Esophagus squamous epithelium (tissue), 5 donors: ENCODE measurements around the gene ATF5. TPM values are rescaled to one million over a fixed set of nuclear protein-coding genes. Genes with fewer than 3 reads are reported as not detected.
"Not testable (repeated sequence)": the region's sequence is repeated elsewhere in the genome, so short reads cannot be mapped to it uniquely, and the experiment has no call there.

Experiments
- DNase-seq: peaks from one replicate; lab custom pipeline; 2025; lab: John Stamatoyannopoulos, UW
- H3K27ac ChIP-seq, 4 donors: fragments of 200-600 bp; sonication (generic); one replicate each; pipeline ENCODE4 v1.5.1; 2016 to 2019; ENCODE audit warnings: mild to moderate bottlenecking in 1 of 4
- H3K27me3 ChIP-seq, 4 donors: fragments of 200-600 bp; sonication (generic); 1 replicate in 3 of 4; 2 replicates in 1 of 4; pipeline versions ENCODE4 v1.5.1 to v1.6.0; 2017 to 2021; ENCODE audit warnings: antibody characterized with exemption in 1 of 4
- H3K36me3 ChIP-seq, 3 donors: fragments of 200-600 bp; sonication (generic); one replicate each; pipeline ENCODE4 v1.5.1; 2016 to 2019
- H3K4me1 ChIP-seq, 3 donors: fragments of 200-600 bp; sonication (generic); one replicate each; pipeline ENCODE4 v1.5.1; 2017 to 2019
- H3K4me3 ChIP-seq, 4 donors: fragments of 200-600 bp; sonication (generic); 1 replicate in 3 of 4; 2 replicates in 1 of 4; pipeline ENCODE4 v1.5.1; 2016 to 2019; ENCODE audit warnings: mild to moderate bottlenecking in 2 of 4, moderate library complexity in 1 of 4
- H3K9me3 ChIP-seq, 3 donors: fragments of 200-600 bp; sonication (generic); one replicate each; pipeline ENCODE4 v1.5.1; 2016 to 2019
- POLR2A ChIP-seq, 4 donors: fragments of 450-650 bp; IDR thresholded peaks; one replicate each; pipeline ENCODE4 v1.6.1; 2017; ENCODE audit warnings: antibody characterized with exemption in 4 of 4, mild to moderate bottlenecking in 4 of 4, moderate library complexity in 3 of 4
- WGBS, 2 donors: methylation state at CpG; one replicate each; pipeline ENCODE4 v1.1.5; 2018; 5-methylcytosine and 5-hydroxymethylcytosine counted together
- intact Hi-C: fragments of 100-400 bp; cut with DNase I; formaldehyde crosslinking; loops from one replicate; pipeline ENCODE4 v1.15.0; 2022
- total RNA-seq, 4 donors: library from RNA; depleted of rRNA; stranded (reverse); fragments of >200 nt; gene quantifications; one replicate each; pipeline ENCODE4 v1.1.0, GENCODE V29; 2016
- TF ChIP-seq, protein P1 (sequence below), 6 experiments: fragments of 450-650 bp in 4 of 6; fragments of 200-600 bp in 2 of 6; sonication (generic) in 2 of 6; IDR thresholded peaks; one replicate each; pipeline ENCODE4 v1.5.1; 2016 to 2019; ENCODE audit warnings: antibody characterized with exemption in 6 of 6, mild to moderate bottlenecking in 4 of 6, moderate library complexity in 4 of 6
- donor health status: DM: yes; HTN: yes; CAD: no.

The ATF5 gene
- total RNA-seq, 4 donors from 2014 or later = 3.3 to 9.7 (median 8.2) TPM

DNA sequence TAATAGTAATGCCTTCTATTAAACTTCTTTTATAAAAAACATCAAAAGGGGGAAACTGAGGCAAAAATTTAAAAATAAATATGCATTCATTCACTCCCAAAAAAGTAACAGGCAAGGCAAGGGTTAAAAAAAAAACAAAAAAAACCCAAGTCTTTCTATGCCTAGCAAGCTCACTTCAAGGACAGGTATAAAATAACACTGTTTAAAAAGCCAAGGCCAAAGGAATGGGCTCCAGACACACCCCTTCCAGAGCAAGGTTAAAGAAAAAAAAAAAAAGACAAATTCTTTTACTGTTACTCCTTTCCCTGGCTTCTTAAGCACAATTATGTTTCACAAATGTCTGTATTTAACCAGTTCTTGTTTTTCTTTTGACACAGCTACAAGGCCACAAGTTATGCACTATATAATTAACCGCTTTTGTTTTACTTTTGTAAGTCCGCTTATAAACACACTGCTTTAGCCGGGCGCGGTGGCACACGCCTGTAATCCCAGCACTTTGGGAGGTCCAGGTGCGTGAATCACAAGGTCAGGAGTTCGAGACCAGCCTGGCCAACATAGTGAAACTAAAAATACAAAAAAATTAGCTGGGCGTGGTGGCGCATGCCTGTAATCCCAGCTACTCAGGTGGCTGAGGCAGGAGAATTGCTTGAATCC, 28.4 kb downstream of the ATF5 start:
- Histone ChIP-seq H3K4me1 (peaks cover 10 to 40% (median 10%) of the 10 kb centered on the region in 3 donors), H3K27ac (no peak overlapping the region), H3K4me3 (no peak overlapping the region), H3K36me3 (no peaks in the 10 kb centered on the region), H3K9me3 (no peaks in the 10 kb centered on the region), H3K27me3 (peaks cover 0 to 41% (median 0%) of the 10 kb centered on the region in 4 donors)
- WGBS, 2 donors = 37 to 52% methylated on average over 10 of the region's 10 CpGs
- intact Hi-C loops = no loop called here
- DNase-seq = no peak
- no peak for TF ChIP-seq POLR2A (IDR thresholded peaks at IDR 0.05)
- TF ChIP-seq, protein P1, sequence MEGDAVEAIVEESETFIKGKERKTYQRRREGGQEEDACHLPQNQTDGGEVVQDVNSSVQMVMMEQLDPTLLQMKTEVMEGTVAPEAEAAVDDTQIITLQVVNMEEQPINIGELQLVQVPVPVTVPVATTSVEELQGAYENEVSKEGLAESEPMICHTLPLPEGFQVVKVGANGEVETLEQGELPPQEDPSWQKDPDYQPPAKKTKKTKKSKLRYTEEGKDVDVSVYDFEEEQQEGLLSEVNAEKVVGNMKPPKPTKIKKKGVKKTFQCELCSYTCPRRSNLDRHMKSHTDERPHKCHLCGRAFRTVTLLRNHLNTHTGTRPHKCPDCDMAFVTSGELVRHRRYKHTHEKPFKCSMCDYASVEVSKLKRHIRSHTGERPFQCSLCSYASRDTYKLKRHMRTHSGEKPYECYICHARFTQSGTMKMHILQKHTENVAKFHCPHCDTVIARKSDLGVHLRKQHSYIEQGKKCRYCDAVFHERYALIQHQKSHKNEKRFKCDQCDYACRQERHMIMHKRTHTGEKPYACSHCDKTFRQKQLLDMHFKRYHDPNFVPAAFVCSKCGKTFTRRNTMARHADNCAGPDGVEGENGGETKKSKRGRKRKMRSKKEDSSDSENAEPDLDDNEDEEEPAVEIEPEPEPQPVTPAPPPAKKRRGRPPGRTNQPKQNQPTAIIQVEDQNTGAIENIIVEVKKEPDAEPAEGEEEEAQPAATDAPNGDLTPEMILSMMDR (IDR thresholded peaks at IDR 0.05) = no peak

DNA sequence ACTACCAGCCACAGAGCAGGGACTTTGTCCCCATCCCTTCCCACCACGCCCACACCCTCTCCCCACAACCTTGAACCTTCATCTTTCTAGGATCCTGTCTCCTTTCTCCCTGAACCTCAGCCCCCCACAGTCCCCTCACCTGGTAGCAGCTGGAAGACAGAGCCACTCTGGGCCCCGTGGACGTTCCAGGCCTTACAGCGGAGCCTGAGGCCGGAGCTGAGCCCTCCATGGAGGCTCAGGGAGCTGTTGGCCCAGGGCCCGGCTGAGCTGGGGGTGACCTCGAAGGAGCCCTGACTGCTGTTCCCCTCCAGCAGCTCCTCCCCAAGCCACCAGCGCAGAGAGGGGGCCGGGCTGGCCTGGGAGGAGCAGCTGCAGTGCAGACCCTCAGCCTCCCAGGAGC, 29.1 kb downstream of the ATF5 start:
- Histone ChIP-seq H3K4me1 (peaks cover 10 to 39% (median 10%) of the 10 kb centered on the region in 3 donors), H3K27me3 (peaks cover 0 to 34% (median 0%) of the 10 kb centered on the region in 4 donors)
- intact Hi-C loops, H3K9me3 ChIP-seq, H3K27ac ChIP-seq, DNase-seq, H3K36me3 ChIP-seq, H3K4me3 ChIP-seq: not testable (repeated sequence)
- WGBS, 2 donors = 24 to 35% methylated on average over 1 to 2 of the region's 9 CpGs

DNA sequence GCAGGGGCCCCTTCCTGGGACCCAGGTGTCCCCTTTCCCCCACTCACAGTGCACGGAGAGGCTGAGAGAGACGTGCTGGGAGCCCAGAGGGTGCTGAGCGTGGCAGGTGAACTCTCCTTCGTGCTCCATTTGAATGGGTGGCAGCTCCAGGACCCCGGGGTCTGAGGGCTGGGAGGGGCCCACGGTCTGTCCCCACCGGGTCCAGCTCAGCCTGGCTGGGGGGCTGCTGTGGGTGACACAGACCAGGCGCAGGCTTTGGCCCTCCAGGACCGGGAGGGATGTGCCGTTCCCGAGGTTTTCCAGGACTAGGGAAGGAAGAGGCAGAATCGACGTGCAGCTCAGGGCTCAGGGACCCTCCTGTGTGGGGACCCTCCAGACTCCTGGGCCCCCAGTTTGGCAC, 29.6 kb downstream of the ATF5 start:
- H3K4me1 ChIP-seq = peaks cover 10 to 34% (median 10%) of the 10 kb centered on the region in 3 donors
- H3K27ac ChIP-seq, H3K4me3 ChIP-seq, H3K9me3 ChIP-seq, intact Hi-C loops, H3K36me3 ChIP-seq, DNase-seq: not testable (repeated sequence)
- H3K27me3 ChIP-seq = peaks cover 0 to 30% (median 0%) of the 10 kb centered on the region in 4 donors
- WGBS, 2 donors = no CpG with 5 or more reads among the region's 13 CpGs

DNA sequence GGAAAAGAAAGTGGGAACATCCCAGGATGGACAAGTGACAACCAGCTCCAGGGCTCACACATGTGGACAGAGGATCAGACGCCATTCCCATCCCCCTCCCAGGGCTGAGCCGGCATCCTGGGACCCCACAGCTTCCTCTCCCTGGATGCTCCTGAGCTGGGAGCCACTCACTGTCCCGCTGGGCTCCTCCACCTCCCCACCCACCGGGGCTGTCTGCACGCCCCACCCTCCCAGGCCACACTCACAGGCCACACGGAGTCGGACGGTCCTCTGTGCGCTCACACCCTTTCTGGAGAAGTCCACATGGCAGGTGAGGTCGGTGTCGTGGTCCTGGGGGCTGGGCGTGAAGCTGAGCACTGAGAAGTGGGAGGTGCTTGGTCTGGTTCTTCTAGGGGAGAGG, 30.9 kb downstream of the ATF5 start:
- H3K36me3 ChIP-seq, H3K9me3 ChIP-seq, H3K27ac ChIP-seq, intact Hi-C loops, DNase-seq, H3K4me3 ChIP-seq: not testable (repeated sequence)
- peaks cover 1 to 22% (median 2%) of the 10 kb centered on the region in 3 donors for H3K4me1 ChIP-seq
- no CpG with 5 or more reads among the region's 12 CpGs for WGBS, 2 donors
- H3K27me3 ChIP-seq = peaks cover 0 to 29% (median 0%) of the 10 kb centered on the region in 4 donors

DNA sequence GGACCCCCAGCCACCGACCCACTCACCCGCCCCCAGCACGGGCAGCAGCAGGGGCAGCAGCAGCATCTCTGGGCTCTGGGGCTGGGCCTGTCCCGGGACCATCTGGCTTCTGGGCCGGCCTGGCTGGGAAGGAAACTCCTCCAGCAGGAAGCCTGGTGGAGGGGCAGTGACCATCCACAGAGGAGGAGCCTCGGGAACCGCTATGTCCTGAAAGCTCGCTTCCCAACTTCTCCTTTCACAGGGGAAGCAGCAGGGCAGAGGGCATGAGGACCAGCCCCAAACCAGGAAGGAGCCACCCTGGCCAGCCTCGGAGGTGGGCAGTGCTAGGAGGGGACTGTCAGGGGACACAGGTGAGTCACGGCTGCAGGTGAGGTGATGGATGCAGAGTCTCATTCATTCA, 32.0 kb downstream of the ATF5 start, which contains the start of gene SIGLEC11:
TSS of gene SIGLEC11 (minus strand) at position 193 of the 400 bp plus-strand sequence. CDS start at position 102, 91 bp downstream.
- H3K27ac ChIP-seq, intact Hi-C loops, H3K4me3 ChIP-seq, H3K9me3 ChIP-seq, DNase-seq, H3K36me3 ChIP-seq: not testable (repeated sequence)
- Histone ChIP-seq H3K4me1 (peaks cover 0 to 11% (median 0%) of the 10 kb centered on the region in 3 donors), H3K27me3 (peaks cover 0 to 27% (median 0%) of the 10 kb centered on the region in 4 donors)
- 60% methylated on average over 2 of the region's 10 CpGs; no CpG with 5 or more reads in 1 of the 2 donors for WGBS, 2 donors

DNA sequence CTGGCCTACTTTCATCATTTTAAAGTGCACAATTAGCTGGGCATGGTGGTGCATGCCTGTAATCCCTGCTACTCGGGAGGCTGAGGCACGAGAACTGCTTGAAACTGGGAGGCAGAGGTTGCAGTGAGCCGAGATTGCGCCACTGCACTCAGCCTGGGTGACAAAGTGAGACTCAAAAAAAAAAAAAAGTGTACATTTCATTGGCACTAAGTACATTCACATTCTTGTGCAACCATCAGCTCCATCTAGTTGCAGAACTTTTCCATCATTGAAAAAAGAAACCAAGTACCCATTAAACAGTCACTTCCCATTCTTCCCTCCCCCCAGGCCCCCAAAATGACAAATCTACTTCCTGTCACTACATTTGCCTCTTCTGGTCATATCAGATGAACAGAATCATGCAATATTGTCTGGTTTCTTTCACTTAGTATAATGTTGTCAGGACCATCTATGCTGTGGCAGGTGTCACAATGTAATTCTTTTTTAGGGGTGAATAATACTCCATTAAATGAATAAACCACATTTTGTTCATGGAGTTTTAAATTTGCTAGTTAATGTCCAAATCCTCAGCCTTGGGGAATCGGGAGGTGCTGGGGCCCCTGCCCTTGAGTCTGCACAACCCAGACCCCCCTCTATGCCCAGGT, 39.4 kb downstream of the ATF5 start:
- Histone ChIP-seq H3K9me3 (no peaks in the 10 kb centered on the region), H3K4me1 (peaks cover 0 to 5% (median 0%) of the 10 kb centered on the region in 3 donors), H3K4me3 (no peak overlapping the region), H3K36me3 (no peaks in the 10 kb centered on the region), H3K27ac (no peak overlapping the region), H3K27me3 (peaks cover 0 to 35% (median 0%) of the 10 kb centered on the region in 4 donors)
- no peak for DNase-seq
- intact Hi-C loops = no loop called here
- no peak for TF ChIP-seq POLR2A (IDR thresholded peaks at IDR 0.05)
- TF ChIP-seq, protein P1 (IDR thresholded peaks at IDR 0.05) = no peak
- WGBS, 2 donors = 60 to 68% methylated on average over 4 of the region's 5 CpGs

DNA sequence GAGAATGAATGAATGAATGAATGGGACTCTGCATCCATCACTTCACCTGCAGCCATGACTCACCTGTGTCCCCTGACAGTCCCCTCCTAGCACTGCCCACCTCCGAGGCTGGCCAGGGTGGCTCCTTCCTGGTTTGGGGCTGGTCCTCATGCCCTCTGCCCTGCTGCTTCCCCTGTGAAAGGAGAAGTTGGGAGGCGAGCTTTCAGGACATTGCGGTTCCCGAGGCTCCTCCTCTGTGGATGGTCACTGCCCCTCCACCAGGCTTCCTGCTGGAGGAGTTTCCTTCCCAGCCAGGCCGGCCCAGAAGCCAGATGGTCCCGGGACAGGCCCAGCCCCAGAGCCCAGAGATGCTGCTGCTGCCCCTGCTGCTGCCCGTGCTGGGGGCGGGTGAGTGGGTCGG, 40.4 kb downstream of the ATF5 start:
- H3K4me3 ChIP-seq, intact Hi-C loops, H3K27ac ChIP-seq, DNase-seq, H3K4me1 ChIP-seq, H3K36me3 ChIP-seq, H3K9me3 ChIP-seq: not testable (repeated sequence)
- H3K27me3 ChIP-seq = peaks cover 0 to 30% (median 0%) of the 10 kb centered on the region in 4 donors
- 10% methylated on average over 1 of the region's 9 CpGs; no CpG with 5 or more reads in 1 of the 2 donors for WGBS, 2 donors
